Measurements from ENCODE around the gene PIGX. TPM values are rescaled to one million over a fixed set of nuclear protein-coding genes. Genes with fewer than 3 reads are reported as not detected.

Gene PIGX
- total RNA-seq, 1 donor = 33.5 TPM

DNA sequence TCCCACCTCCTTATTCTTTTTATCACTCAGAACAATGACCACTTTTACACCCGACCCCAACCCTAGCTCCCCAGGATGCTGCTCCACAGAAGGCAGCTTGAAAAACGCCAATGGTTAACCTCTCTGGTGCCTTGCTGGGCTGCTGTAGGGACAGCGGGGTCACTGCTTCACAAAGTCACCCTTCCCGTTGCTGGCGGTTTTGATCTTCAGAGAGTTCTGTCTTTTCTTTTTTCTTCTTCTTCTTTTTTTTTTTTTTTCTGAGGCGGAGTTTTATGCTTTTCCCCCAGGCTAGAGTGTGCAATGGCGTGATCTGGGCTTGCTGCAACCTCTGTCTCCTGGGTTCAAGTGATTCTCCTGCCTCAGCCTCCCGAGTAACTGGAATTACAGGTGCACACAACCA lies 20.8 kb upstream of the PIGX start:
- no peak overlapping the region for H3K4me3 ChIP-seq (ENCODE audit: low read depth, low read length)

DNA sequence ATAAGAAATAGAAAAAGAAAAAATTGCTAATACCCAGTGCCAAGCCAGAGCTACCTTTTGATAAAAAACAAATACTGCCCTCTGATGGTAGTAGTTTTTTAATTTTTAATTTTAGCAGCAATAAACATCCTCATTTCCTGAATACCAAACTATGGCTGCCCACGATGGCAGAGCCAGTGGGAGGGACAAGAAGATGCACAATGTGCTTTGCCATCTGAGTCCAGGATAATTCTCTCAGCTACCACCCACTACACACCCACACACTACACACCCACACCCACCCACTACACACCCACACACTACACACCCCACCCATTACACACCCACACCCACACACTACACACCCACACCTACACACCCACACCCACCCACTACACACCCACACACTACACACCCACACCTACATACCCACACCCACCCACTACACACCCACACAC lies 18.0 kb upstream of the PIGX start:
- TF ChIP-seq, protein P1, sequence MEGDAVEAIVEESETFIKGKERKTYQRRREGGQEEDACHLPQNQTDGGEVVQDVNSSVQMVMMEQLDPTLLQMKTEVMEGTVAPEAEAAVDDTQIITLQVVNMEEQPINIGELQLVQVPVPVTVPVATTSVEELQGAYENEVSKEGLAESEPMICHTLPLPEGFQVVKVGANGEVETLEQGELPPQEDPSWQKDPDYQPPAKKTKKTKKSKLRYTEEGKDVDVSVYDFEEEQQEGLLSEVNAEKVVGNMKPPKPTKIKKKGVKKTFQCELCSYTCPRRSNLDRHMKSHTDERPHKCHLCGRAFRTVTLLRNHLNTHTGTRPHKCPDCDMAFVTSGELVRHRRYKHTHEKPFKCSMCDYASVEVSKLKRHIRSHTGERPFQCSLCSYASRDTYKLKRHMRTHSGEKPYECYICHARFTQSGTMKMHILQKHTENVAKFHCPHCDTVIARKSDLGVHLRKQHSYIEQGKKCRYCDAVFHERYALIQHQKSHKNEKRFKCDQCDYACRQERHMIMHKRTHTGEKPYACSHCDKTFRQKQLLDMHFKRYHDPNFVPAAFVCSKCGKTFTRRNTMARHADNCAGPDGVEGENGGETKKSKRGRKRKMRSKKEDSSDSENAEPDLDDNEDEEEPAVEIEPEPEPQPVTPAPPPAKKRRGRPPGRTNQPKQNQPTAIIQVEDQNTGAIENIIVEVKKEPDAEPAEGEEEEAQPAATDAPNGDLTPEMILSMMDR (IDR thresholded peaks at IDR 0.05; ENCODE audit: insufficient read depth, low read length) = no peak
- no peak overlapping the region for H3K4me3 ChIP-seq (ENCODE audit: low read depth, low read length)
- DNase-seq (ENCODE audit: low read depth) = peak; percentile 35

More for the DNA sequence above, 20.8 kb upstream of the PIGX start:
- TF ChIP-seq, protein P1 (IDR thresholded peaks at IDR 0.05; ENCODE audit: insufficient read depth, low read length) = no peak
- DNase-seq (ENCODE audit: low read depth) = no peak

DNA sequence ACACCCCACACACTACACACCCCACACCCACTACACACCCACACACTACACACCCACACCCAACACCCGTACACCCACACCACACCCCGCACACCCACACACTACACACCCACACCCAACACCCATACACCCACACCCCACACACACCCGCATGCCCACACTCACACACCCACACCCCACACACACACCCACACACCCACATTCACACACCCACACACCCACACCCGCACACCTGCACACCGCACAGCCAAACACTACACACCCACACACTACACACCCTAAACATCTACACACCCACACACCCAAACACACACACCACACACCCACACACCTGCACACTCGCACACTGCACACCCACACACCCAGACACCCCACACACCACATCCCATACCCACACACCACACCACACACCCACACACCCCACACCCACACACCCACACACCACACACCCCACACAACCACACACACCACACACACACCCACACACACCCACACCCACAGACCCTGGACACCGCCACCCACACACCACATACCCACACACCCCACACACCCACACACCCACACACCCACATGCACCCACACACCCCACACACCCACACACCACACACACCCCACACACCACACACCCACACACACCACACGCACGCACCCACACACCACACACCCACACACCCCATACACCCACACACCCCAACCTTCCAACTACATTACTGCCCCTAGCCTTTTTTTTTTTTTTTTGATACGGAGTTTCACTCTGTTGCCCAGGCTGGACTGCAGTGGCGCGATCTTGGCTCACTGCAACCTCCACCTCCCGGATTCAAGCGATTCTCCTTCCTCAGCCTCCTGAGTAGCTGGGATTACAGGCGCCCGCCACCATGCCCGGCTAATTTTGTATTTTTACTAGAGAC lies 17.0 kb upstream of the PIGX start:
- TF ChIP-seq, protein P1 (IDR thresholded peaks at IDR 0.05; ENCODE audit: insufficient read depth, low read length) = no peak
- no peak overlapping the region for H3K4me3 ChIP-seq (ENCODE audit: low read depth, low read length)
- no peak for DNase-seq (ENCODE audit: low read depth)

DNA sequence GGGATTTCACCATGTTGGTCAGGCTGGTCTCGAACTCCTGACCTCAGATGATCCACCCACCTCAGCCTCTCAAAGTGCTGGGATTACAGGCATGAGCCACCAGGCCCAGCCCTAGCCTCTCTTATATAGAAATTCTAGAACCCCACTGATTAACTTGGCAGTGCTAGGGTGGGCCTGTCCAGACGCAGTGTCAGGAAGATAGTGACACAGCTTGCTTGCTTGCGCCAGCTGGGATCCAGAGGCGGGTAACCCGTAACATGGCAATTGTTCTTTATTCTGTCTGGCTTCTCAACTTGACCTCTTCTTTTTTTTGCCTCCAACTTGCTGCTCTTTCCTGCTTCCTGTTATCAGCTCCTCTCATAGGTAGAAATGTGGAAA lies 16.3 kb upstream of the PIGX start:
- DNase-seq (ENCODE audit: low read depth) = no peak
- TF ChIP-seq, protein P1 (IDR thresholded peaks at IDR 0.05; ENCODE audit: insufficient read depth, low read length) = no peak
- H3K4me3 ChIP-seq (ENCODE audit: low read depth, low read length) = no peak overlapping the region

DNA sequence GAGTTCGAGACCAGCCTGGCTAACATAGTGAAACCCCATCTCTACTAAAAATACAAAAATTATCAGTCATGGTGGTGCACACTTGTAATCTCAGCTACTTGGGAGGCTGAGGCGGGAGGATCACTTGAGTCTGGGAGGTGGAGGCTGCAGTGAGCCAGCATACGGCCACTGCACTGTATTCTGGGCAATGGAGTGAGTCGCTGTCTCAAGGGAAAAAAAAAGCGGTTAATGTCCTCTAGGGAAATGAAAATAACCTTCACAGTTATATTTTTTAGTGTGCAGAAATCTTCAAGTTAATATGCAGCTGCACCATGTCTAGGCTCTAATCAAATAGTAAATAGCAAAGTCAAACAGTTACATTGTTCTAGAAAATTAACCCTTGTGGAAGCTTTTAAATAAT lies 14.9 kb upstream of the PIGX start:
- H3K4me3 ChIP-seq (ENCODE audit: low read depth, low read length) = no peak overlapping the region
- TF ChIP-seq, protein P1 (IDR thresholded peaks at IDR 0.05; ENCODE audit: insufficient read depth, low read length) = no peak
- DNase-seq (ENCODE audit: low read depth) = no peak

DNA sequence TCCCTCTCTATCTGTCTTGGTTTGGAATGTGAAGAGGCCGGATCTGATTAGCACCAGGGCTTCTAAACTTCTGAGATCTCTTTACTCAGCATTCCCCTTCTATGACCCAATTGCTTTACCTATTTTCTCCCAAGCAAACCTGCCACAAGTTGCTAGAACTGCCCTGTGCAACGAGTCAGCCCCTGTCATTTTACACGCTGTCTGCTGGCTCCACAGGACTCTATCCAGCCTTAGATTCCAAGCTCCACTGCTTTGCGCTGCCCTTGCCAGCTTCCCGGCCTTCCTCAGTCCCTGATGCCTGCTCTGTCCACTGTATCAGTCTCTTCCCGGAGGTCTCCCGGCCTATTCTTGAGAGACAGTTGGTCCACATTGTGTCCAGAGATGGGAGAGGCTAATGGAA lies 12.4 kb upstream of the PIGX start:
- no peak overlapping the region for H3K4me3 ChIP-seq (ENCODE audit: low read depth, low read length)
- no peak for DNase-seq (ENCODE audit: low read depth)
- TF ChIP-seq, protein P1 (IDR thresholded peaks at IDR 0.05; ENCODE audit: insufficient read depth, low read length) = no peak
